ENCODE data around the gene APOL3. TPM values are rescaled to one million over a fixed set of nuclear protein-coding genes. Genes with fewer than 3 reads are reported as not detected.

APOL3 gene
- total and polyA plus RNA-seq, 2 of the 13 experiments (the other 11 are each of a cell fraction or from before 2014, with no cell fraction given) = 3.8 to 5.4 TPM

DNA sequence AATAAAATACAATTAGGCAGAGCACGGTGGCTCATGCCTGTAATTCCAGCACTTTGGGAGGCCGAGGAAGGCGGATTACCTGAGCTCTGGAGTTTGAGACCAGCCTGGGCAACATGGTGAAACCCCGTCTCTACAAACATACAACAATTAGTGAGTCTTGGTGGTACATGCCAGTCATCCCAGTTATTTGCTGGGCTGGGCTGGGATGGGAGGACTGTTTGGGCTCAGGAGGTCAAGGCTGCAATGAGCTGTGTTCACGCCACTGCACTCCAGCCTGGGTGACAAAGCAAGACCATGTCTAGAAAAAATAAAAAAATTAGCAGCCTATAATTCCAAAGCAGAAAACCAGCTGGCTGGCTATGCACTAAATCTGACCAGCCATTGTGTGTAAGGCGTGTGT, 35.1 kb downstream of the APOL3 start (continued):
- TF ChIP-seq KLF6 (CRISPR knock-in tag; IDR thresholded peaks at IDR 0.05) (no peak), CEBPB (IDR thresholded peaks at IDR 0.05; ENCODE audit: borderline replicate concordance, low read depth, low read length) (no peak), PHF21A (CRISPR knock-in tag; IDR thresholded peaks at IDR 0.05) (peak; percentile 27; the same call in 1 of the 2 replicates), ZZZ3 (CRISPR knock-in tag; IDR thresholded peaks at IDR 0.05; ENCODE audit: borderline replicate concordance) (no peak), ZMYM3 (CRISPR knock-in tag; IDR thresholded peaks at IDR 0.05) (peak; percentile 13; the same call in 1 of the 2 replicates), ZNF652 (CRISPR knock-in tag; IDR thresholded peaks at IDR 0.05; ENCODE audit: borderline replicate concordance, low read depth) (no peak), MATR3 (CRISPR knock-in tag; IDR thresholded peaks at IDR 0.05) (no peak), ZNF292 (CRISPR knock-in tag; IDR thresholded peaks at IDR 0.05; ENCODE audit: borderline replicate concordance, low read depth) (0 out of 2 replicates have a peak, but pooled peaks have one; percentile 28), SIX4 (CRISPR knock-in tag; IDR thresholded peaks at IDR 0.05) (no peak), ZNF138 (CRISPR knock-in tag; IDR thresholded peaks at IDR 0.05; ENCODE audit: low read depth) (no peak), ARNT2 (CRISPR knock-in tag; IDR thresholded peaks at IDR 0.05; ENCODE audit: low read depth) (no peak), ZNF614 (CRISPR knock-in tag; IDR thresholded peaks at IDR 0.05; ENCODE audit: borderline replicate concordance) (no peak), ATF7 (IDR thresholded peaks at IDR 0.05) (no peak), ATF7 (CRISPR knock-in tag; IDR thresholded peaks at IDR 0.05) (no peak), ZNF136 (CRISPR knock-in tag; IDR thresholded peaks at IDR 0.05; ENCODE audit: low read depth) (no peak), SKI (IDR thresholded peaks at IDR 0.05; ENCODE audit: partially characterized antibody) (peak; percentile 52), HDAC1 (CRISPR knock-in tag; IDR thresholded peaks at IDR 0.05) (0 out of 2 replicates have a peak, but pooled peaks have one; percentile 51), SAFB2 (CRISPR knock-in tag; IDR thresholded peaks at IDR 0.05; ENCODE audit: borderline replicate concordance, low read depth) (no peak), ZNF598 (CRISPR knock-in tag; IDR thresholded peaks at IDR 0.05; ENCODE audit: borderline replicate concordance) (no peak), ZNF891 (CRISPR knock-in tag; IDR thresholded peaks at IDR 0.05) (no peak)
- TF ChIP-seq, protein P1, sequence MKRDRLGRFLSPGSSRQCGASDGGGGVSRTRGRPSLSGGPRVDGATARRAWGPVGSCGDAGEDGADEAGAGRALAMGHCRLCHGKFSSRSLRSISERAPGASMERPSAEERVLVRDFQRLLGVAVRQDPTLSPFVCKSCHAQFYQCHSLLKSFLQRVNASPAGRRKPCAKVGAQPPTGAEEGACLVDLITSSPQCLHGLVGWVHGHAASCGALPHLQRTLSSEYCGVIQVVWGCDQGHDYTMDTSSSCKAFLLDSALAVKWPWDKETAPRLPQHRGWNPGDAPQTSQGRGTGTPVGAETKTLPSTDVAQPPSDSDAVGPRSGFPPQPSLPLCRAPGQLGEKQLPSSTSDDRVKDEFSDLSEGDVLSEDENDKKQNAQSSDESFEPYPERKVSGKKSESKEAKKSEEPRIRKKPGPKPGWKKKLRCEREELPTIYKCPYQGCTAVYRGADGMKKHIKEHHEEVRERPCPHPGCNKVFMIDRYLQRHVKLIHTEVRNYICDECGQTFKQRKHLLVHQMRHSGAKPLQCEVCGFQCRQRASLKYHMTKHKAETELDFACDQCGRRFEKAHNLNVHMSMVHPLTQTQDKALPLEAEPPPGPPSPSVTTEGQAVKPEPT (CRISPR knock-in tag; IDR thresholded peaks at IDR 0.05; ENCODE audit: low read depth) = no peak
- TF ChIP-seq, protein P2, sequence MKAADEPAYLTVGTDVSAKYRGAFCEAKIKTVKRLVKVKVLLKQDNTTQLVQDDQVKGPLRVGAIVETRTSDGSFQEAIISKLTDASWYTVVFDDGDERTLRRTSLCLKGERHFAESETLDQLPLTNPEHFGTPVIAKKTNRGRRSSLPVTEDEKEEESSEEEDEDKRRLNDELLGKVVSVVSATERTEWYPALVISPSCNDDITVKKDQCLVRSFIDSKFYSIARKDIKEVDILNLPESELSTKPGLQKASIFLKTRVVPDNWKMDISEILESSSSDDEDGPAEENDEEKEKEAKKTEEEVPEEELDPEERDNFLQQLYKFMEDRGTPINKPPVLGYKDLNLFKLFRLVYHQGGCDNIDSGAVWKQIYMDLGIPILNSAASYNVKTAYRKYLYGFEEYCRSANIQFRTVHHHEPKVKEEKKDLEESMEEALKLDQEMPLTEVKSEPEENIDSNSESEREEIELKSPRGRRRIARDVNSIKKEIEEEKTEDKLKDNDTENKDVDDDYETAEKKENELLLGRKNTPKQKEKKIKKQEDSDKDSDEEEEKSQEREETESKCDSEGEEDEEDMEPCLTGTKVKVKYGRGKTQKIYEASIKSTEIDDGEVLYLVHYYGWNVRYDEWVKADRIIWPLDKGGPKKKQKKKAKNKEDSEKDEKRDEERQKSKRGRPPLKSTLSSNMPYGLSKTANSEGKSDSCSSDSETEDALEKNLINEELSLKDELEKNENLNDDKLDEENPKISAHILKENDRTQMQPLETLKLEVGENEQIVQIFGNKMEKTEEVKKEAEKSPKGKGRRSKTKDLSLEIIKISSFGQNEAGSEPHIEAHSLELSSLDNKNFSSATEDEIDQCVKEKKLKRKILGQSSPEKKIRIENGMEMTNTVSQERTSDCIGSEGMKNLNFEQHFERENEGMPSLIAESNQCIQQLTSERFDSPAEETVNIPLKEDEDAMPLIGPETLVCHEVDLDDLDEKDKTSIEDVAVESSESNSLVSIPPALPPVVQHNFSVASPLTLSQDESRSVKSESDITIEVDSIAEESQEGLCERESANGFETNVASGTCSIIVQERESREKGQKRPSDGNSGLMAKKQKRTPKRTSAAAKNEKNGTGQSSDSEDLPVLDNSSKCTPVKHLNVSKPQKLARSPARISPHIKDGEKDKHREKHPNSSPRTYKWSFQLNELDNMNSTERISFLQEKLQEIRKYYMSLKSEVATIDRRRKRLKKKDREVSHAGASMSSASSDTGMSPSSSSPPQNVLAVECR (CRISPR knock-in tag; IDR thresholded peaks at IDR 0.05; ENCODE audit: borderline replicate concordance) = no peak
- TF ChIP-seq, protein P3, sequence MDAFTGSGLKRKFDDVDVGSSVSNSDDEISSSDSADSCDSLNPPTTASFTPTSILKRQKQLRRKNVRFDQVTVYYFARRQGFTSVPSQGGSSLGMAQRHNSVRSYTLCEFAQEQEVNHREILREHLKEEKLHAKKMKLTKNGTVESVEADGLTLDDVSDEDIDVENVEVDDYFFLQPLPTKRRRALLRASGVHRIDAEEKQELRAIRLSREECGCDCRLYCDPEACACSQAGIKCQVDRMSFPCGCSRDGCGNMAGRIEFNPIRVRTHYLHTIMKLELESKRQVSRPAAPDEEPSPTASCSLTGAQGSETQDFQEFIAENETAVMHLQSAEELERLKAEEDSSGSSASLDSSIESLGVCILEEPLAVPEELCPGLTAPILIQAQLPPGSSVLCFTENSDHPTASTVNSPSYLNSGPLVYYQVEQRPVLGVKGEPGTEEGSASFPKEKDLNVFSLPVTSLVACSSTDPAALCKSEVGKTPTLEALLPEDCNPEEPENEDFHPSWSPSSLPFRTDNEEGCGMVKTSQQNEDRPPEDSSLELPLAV (CRISPR knock-in tag; conservative IDR thresholded peaks at IDR 0.05; ENCODE audit: low read depth) = no peak

Data from HepG2 (cell line).